GM21381 (cell line): ENCODE data around the gene CHST3.

Experiments used
- ATAC-seq: cut with Tn5 transposase; IDR thresholded peaks from one replicate; pipeline ENCODE4 v1.9.1; 2021; ENCODE audit warnings: mild to moderate bottlenecking, moderate library complexity; ENCODE audit not compliant: unreplicated experiment

CHST3 gene

DNA sequence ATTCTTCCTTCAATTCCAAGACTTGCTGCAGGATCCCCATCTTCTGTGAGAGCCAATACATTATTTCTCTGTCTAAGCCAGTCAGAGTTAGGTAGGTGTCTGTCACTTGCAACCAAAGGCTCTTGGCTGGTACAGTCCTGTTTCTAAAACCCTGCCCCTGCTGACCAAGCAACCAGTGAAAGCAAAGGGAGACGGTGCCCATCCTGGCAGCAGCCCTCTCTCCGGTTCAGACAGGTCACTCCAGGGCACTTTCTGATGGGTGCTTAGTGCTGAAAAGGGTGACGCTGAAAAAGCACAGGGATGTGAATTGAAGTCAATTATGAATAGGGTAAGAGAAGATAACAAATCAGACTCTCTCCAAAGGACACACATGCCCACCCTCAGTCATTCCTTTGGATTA, 86.7 kb downstream of the CHST3 start:
- ATAC-seq, result no peak

DNA sequence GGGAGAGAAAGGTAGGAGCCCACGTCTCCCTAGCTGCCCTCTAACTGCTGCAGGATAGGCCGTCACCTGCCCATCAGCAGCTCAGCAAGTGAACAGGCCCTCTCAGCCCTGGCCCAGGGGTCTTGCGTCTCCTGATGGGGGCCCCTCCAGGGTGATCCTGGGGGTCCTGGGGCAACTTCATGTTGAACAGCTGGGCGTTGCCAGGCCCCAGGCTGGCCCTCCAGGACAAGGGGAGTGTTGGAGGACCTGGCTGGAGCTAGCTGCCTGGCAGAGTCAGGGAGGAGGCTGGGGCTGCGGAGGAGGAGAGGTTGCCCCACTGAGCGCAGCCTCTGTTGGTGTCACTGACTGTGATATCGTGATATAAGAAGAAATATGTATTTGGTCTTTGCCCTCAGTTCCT, 89.5 kb downstream of the CHST3 start:
- ATAC-seq, result no peak

DNA sequence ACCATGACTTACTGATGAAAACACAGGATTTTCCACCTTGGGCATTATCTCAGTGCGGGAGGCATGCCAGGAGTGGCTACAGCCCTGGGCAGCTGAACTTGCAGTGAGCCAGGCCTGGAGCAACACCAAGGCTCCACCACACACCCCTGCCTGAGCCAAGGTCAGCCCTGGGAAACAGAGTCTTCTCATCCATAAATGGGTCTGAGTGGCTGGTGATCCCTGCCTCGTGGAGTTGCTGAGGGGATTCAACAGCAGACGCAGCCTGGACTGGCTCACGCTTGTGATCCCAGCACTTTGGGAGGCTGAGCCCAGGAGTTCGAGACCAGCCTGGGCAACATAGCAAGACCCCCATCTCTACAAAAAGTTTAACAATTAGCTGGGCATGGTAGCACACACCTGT, 91.9 kb downstream of the CHST3 start:
- ATAC-seq, result no peak

DNA sequence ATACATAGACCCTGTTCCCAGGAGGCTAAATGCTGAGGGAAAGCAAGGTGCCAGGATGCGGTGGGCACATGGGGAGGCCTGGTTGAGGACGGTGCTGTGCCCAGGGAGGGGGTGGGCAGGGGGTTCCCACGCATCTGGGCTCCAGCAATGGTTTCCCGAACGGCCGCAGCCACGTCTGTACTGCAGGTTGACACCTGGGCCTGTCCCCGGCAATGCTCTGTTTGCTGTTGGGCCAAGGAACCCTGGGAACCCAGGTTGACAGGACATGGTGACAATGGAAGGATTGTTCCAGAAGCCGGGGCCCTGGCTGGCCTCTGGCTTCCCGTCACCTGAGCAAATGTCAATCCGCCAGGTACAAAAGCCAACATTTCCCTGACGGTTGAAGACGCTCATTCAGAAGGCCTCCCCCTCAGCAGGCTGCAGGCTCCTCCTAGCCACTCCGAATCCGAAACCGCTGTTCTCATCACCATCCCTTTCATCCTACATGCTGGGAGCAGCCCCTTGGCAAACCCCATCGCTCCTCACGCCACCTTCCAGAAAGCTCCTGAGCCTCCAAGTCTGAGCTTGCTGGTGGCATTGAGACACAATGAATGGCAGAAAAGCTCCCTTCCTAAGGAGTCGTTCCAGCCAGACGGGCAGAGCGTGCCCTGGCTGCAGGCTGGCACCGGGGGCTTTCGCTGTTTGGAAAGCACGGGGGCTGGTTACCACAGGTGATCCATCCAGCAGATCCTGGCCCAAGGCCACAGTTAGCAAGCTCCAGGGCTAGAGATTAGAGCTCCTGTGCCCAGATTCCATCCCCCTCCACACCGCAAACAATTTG, 92.9 kb downstream of the CHST3 start:
- ATAC-seq, result no peak

DNA sequence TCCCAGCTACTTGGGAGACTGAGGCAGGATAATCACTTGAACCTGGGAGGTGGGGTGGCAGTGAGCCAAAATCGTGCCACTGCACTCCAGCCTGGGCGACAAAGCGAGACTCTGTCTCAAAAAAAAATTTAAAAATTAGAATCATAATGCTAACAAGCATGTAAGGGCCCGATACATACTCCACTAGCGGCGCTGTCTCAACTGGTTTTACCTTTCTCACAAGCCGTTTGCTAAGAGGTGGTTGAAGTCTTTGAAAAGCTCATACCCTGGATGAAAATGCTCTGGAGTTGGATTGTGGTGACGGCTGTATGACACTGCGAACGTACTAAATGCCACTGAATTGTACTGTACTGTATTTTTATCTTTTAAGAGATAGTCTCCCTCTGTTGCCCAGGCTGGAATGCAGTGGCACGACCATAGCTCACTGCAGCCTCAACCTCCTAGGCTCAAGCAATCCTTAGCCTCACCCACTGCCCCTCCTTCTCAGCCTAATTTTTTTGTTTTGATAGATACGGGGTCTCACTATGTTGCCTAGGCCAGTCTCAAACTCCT, 94.2 kb downstream of the CHST3 start:
- ATAC-seq, result no peak

DNA sequence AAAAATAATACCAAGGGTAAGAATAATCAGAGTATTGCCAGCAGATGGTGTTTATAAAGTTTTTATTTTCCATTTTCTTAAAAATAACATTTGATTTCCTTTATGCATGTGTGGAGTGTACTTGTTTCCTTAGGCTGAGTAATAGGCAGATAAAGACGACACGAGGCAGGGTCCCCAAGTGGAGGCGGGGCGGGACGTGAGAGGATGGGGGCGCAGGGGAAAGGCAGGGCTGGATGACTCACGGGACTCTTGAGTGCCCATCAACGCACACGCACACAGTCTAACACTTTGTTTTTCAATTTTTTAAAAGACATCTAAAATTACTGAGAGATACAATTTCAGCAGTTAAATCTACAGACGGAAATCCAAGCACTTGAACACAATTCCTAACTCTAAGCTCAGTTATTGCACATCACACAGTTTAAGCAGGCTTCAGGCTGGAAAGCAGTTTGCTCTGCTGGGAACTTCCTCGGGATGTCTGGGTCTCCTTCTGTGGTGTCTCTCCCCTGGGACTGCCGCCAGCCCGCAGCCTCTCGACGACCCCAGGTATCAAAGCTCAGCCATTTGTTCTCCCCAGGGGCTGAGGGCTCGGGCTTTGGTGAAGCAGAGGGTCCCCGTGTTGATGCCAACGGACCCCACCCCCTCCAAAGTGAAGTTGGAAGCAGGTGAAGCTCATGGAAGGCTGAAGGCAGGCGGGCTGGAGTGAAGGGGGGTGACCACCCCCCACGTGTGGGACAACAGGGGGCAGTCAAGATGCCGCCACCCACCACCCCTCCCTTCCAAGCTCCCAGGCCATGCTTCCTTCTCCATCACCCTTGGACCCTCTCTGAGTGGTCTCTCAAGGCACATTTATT, 95.0 kb downstream of the CHST3 start:
- ATAC-seq, result no peak

DNA sequence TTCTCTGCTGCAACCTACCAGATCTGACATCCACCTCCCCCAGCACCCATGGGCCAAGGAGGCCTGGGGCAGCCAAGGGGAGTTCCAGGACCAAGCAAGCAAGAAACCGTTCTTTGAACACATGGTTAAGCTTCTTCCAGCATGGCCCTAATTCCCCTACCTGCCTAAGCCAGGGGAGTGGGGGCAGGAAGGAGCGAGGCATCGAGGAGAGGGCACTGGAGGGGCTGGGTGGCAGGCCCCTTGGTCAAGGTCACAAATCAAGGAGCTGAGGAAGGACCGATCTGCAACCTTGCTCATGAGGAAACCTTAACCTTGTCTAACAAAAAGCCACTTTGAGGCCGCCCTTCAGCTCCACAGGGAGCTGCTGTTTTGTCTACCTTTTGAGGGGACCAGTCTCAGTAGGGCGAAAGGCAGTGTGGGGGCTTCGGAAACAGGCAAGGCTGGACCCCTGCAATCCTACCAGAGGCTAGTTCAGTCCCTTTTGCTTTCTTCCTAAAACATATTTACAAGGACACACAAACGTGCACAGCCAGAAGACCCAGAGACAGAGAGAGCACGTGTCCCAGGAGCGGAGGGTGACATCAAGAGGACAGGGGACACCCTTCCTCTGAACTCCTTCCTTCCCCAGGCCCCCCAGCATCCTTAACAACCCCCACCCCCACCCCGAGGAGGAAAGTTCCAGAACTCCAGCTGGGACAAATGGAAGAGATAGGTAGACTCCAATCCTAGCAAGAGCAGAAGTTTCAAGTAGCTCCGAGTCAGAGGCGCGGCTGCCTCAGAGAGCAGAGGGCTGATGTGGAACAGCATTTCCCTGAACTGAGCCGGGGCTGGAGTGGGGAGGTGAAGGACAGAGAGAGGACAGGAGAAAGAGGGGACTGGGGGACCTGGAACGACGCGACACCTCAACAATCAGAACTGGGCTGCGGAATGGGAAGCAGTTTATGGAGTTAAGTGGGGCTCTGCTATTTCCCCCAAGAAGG, 95.9 kb downstream of the CHST3 start:
- no peak for ATAC-seq

DNA sequence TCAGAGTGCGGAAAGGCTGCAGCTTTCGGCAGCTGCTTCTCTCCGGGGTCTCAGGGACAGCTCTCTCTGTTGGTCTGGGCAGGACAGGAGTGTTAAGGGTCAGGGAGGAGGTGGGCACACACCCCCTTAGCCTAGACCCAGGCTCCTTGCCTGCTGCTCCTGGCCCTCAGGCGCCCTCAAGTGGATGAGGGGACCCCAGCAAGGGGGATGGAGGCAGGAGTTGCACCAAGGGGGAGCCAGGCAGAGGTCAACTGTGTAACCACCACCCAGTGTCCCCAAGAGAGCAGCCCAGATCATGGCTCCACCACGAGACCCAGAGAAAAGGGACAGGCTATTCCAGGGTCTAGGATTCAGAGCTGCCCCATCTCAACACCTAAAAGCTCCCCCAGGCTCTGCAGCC, 97.3 kb downstream of the CHST3 start:
- no peak for ATAC-seq

DNA sequence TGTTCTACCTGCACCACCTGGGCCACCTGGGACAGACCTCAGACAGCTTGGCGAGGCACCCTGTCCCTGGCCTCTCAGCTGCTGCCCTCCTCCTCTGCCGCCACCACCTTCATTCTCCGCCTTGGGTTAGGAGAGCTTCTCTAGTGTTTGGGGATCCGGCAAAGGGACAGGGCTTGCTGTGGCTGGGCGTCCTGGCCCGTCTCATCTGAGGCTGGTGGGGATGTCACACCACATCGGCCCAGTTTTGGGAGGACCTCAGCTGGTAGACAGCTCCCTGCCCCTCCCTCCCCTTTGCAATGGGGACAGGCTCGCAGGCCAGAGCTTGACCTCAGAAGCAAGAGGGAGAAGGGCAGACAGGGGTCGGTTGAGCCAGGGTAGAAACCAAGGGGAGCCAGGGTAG, 97.7 kb downstream of the CHST3 start:
- no peak for ATAC-seq

DNA sequence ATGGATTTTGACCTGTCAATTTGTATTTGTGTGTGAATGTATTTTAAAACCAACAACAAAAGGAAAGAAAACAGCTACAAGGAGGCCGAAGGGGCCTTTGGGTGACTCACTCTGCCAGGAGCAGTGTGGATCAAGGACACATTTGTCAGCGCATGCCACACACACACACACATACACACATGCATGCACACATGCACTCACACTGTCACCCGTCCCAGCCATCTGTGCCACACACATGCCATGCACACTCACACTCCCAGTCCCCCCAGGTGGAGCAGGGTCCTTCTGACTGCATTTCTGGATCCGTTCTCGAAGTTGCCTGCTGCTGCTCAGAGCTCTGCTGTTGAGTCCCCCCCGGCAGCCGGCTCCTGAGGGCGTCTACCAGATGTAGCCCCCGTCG, 98.2 kb downstream of the CHST3 start:
- ATAC-seq, result no peak
